Keratinocyte (primary cell): ENCODE measurements around the gene SYTL1.

ENCODE experiments used
- EZH2 ChIP-seq: IDR thresholded peaks from one replicate; pipeline ENCODE4 v1.6.1; 2012; ENCODE audit warnings: inconsistent platforms, mild to moderate bottlenecking, low read length, moderate library complexity
- TF ChIP-seq, protein P1 (sequence below), 3 experiments: IDR thresholded peaks in 1 of 3; conservative IDR thresholded peaks in 1 of 3; optimal IDR thresholded peaks in 1 of 3; 2 replicates in 2 of 3; 3 replicates in 1 of 3; pipeline versions ENCODE3 to v1.5.1; 2011; ENCODE audit warnings: low read length in 3 of 3, mild to moderate bottlenecking in 3 of 3, moderate library complexity in 2 of 3, control low read depth in 1 of 3, inconsistent platforms in 1 of 3; ENCODE audit not compliant: insufficient read depth in 2 of 3; ENCODE audit errors: extremely low read depth in 1 of 3

DNA sequence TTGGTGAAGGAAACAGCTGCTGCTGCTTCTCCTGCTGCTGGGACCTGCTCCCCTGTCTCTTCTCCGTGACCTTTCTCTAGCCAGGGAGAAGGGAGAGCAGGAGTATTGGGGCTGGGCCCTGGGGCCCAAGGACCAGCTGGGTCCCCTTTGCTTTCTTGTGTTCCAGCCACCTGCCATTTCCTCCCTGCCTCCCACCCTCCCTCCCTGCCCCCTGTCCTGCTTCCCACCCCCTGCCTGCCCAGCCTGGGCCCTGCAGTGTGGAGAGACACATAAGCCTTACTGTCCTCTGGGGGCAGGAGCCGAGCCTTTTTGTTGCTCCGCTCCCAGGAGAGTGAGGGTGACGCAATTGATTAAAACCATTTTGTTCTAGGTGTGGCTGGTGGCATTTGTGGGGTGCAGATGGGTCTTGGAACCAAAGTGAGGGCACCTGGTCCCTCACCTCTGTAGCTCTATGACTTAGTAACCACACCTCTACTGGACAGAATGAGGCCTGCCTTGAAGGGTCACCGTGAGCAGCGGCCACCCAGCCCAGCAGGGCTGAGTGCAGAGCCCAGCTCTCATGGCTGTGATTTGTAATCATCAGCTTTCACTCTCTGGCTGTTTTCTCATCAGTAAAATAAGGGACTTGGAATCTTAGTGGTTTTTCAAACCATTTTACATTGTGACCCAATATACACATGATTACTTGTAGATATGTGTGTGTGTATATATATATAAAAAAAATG lies 33.8 kb upstream of the SYTL1 start:
- TF ChIP-seq EZH2: no peak
- TF ChIP-seq, protein P1, sequence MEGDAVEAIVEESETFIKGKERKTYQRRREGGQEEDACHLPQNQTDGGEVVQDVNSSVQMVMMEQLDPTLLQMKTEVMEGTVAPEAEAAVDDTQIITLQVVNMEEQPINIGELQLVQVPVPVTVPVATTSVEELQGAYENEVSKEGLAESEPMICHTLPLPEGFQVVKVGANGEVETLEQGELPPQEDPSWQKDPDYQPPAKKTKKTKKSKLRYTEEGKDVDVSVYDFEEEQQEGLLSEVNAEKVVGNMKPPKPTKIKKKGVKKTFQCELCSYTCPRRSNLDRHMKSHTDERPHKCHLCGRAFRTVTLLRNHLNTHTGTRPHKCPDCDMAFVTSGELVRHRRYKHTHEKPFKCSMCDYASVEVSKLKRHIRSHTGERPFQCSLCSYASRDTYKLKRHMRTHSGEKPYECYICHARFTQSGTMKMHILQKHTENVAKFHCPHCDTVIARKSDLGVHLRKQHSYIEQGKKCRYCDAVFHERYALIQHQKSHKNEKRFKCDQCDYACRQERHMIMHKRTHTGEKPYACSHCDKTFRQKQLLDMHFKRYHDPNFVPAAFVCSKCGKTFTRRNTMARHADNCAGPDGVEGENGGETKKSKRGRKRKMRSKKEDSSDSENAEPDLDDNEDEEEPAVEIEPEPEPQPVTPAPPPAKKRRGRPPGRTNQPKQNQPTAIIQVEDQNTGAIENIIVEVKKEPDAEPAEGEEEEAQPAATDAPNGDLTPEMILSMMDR (optimal IDR thresholded peaks at IDR 0.05 in 1 of 3, IDR thresholded peaks at IDR 0.05 in 1 of 3, conservative IDR thresholded peaks at IDR 0.05 in 1 of 3; ENCODE audit: extremely low read depth in 1 of 3, insufficient read depth in 2 of 3, low read length in 3 of 3): no peak
